Suprapubic skin (tissue), 3 donors: ENCODE results near the gene PRKN.

Source experiments
- POLR2A ChIP-seq, 2 donors: fragments of 450-650 bp; IDR thresholded peaks; one replicate each; pipeline ENCODE4 v1.6.1; 2017; ENCODE audit warnings: antibody characterized with exemption in 2 of 2, mild to moderate bottlenecking in 2 of 2, moderate library complexity in 2 of 2
- TF ChIP-seq, protein P1 (sequence below), 2 donors: fragments of 200-600 bp in 1 of 2; fragments of 450-650 bp in 1 of 2; sonication (generic) in 1 of 2; IDR thresholded peaks; one replicate each; pipeline ENCODE4 v1.5.1; 2016 to 2019; ENCODE audit warnings: antibody characterized with exemption in 2 of 2, mild to moderate bottlenecking in 1 of 2, moderate library complexity in 1 of 2

DNA sequence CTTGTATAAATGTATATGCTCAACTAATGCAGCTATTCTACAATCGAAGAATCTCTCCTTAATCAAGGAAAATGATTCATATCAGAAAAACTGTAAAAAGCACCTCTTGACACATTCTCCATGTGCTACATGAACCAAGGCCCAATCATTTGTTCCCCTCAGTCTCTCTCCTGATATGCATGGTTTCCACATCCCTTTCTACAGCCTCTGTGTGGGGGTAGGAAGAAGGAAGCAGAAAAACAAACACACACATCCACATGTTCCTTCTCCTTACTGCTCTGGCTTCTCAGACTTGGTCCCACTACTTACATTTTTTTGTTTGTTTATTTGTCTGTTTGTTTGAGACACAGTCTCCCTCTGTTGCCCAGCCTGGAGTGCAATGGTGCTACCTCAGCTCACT is 510.5 kb downstream of the PRKN start:
- TF ChIP-seq, protein P1, sequence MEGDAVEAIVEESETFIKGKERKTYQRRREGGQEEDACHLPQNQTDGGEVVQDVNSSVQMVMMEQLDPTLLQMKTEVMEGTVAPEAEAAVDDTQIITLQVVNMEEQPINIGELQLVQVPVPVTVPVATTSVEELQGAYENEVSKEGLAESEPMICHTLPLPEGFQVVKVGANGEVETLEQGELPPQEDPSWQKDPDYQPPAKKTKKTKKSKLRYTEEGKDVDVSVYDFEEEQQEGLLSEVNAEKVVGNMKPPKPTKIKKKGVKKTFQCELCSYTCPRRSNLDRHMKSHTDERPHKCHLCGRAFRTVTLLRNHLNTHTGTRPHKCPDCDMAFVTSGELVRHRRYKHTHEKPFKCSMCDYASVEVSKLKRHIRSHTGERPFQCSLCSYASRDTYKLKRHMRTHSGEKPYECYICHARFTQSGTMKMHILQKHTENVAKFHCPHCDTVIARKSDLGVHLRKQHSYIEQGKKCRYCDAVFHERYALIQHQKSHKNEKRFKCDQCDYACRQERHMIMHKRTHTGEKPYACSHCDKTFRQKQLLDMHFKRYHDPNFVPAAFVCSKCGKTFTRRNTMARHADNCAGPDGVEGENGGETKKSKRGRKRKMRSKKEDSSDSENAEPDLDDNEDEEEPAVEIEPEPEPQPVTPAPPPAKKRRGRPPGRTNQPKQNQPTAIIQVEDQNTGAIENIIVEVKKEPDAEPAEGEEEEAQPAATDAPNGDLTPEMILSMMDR (IDR thresholded peaks at IDR 0.05), result no peak
- TF ChIP-seq POLR2A (IDR thresholded peaks at IDR 0.05), result no peak
